GM12891 (cell line): ENCODE data around the gene CRADD.

Experiments used
- POLR2A ChIP-seq: IDR thresholded peaks from 2 replicates; pipeline ENCODE4 v1.6.1; 2011; ENCODE audit warnings: low read depth, low read length, control low read depth
- POLR2AphosphoS5 ChIP-seq: IDR thresholded peaks from 2 replicates; pipeline ENCODE4 v1.6.1; 2011; ENCODE audit warnings: low read depth, low read length, control low read depth
- SPI1 ChIP-seq: IDR thresholded peaks from 2 replicates; pipeline ENCODE4 v1.6.1; 2011; ENCODE audit warnings: low read depth, low read length, control low read depth
- TAF1 ChIP-seq: IDR thresholded peaks from 2 replicates; pipeline ENCODE4 v1.6.1; 2011; ENCODE audit warnings: low read depth, low read length, control low read depth

- TF ChIP-seq TAF1 (no peak), POLR2AphosphoS5 (no peak), POLR2A (no peak), SPI1 (no peak)
Observed at GRCh38 chr12:93786656-93787397, 109.7 kb downstream of the CRADD start.
